GM12865 (cell line): ENCODE data around the gene TMEM53.

Experiments used
- DNase-seq: peaks from one replicate; pipeline ENCODE4 v3.0.0; 2010; ENCODE audit warnings: low read depth
- H3K4me3 ChIP-seq: 2 replicates; pipeline ENCODE4 v1.5.1; 2011; ENCODE audit warnings: mild to moderate bottlenecking, low read depth, low read length, control low read depth
- TF ChIP-seq, protein P1 (sequence below): IDR thresholded peaks from 2 replicates; pipeline ENCODE4 v1.5.1; 2011; ENCODE audit warnings: low read length, control low read depth, low read depth, inconsistent platforms; ENCODE audit not compliant: insufficient read depth; ENCODE audit errors: missing control alignments

TMEM53 gene

GRCh38 chr1:44689447-44689765 lies 15.1 kb upstream of the TMEM53 start:
- TF ChIP-seq, protein P1, sequence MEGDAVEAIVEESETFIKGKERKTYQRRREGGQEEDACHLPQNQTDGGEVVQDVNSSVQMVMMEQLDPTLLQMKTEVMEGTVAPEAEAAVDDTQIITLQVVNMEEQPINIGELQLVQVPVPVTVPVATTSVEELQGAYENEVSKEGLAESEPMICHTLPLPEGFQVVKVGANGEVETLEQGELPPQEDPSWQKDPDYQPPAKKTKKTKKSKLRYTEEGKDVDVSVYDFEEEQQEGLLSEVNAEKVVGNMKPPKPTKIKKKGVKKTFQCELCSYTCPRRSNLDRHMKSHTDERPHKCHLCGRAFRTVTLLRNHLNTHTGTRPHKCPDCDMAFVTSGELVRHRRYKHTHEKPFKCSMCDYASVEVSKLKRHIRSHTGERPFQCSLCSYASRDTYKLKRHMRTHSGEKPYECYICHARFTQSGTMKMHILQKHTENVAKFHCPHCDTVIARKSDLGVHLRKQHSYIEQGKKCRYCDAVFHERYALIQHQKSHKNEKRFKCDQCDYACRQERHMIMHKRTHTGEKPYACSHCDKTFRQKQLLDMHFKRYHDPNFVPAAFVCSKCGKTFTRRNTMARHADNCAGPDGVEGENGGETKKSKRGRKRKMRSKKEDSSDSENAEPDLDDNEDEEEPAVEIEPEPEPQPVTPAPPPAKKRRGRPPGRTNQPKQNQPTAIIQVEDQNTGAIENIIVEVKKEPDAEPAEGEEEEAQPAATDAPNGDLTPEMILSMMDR: no peak
- no peak overlapping the region for H3K4me3 ChIP-seq
- no peak for DNase-seq

- TF ChIP-seq, protein P1: no peak
- H3K4me3 ChIP-seq: no peak overlapping the region
- no peak for DNase-seq
These were observed 14.6 kb upstream of the TMEM53 start for GRCh38 chr1:44688760-44689446.

- TF ChIP-seq, protein P1: no peak
- no peak for DNase-seq
- H3K4me3 ChIP-seq: no peak overlapping the region
These were observed 11.6 kb upstream of the TMEM53 start for GRCh38 chr1:44685881-44686280.

DNA sequence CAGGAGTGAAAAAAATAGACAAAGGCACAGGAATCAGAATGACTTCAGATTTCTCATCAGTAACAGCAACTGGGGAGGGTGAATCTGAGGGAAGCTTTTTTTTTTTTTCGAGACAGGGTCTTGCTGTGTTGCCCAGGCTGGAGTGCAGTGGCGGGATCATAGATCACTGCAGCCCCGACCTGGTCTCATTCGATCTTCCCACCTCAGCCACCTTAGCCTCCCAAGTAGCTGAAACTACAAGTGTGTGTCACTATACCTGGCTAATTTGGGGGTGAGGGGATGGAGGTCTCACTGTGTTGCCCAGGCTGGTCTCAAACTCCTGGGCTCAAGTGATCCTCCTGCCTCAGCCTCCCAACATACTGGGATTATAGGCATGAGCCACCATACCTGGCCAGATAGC lies 10.9 kb upstream of the TMEM53 start:
- TF ChIP-seq, protein P1: no peak

GRCh38 chr1:44684525-44684924 lies 10.2 kb upstream of the TMEM53 start:
- peak; percentile 93 for DNase-seq
- H3K4me3 ChIP-seq: no peak overlapping the region
- TF ChIP-seq, protein P1: no peak

More for the DNA sequence above, 10.9 kb upstream of the TMEM53 start:
- no peak for DNase-seq
- no peak overlapping the region for H3K4me3 ChIP-seq

DNA sequence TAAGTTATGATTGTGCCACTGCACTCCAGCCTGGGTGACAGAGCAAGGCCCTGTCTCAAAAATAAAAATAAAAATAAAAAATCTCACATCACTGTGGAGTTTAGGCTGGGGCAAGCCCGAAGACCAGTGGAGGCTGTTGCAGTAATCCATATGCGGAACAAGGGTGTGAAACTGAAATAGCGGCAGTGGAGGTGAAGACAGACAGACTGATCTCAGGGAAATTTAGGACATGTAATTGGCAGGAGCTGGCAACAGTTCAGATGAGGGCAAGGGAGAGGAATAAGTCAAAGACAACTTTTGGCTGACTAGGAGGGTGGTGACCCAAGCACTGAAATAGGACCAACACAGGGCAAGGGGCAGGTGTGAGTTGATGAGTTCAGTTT lies 8.6 kb upstream of the TMEM53 start:
- H3K4me3 ChIP-seq: no peak overlapping the region
- TF ChIP-seq, protein P1: no peak

More for the DNA sequence above, 8.6 kb upstream of the TMEM53 start:
- DNase-seq: no peak
